ENCODE data around the gene PLSCR3.

Gene PLSCR3

GRCh38 chr17:7405350-7406234, 11.3 kb upstream of the PLSCR3 start:
- no peak for DNase-seq (ENCODE audit: low spot score)

GRCh38 chr17:7404737-7405349, 10.5 kb upstream of the PLSCR3 start:
- no peak for DNase-seq (ENCODE audit: low spot score)

GRCh38 chr17:7403977-7404736, 9.8 kb upstream of the PLSCR3 start, which contains the start of gene TMEM256:
Gene TMEM256, minus strand, starts transcription at chr17:7404097. Its CDS starts 13 bp downstream, at chr17:7404084.
- DNase-seq (ENCODE audit: low spot score) = peak; percentile 99

- DNase-seq (ENCODE audit: low spot score) = no peak
Observed at GRCh38 chr17:7403727-7403976, 9.3 kb upstream of the PLSCR3 start.

- DNase-seq (ENCODE audit: low spot score) = peak; percentile 7
Observed at GRCh38 chr17:7403043-7403726, 8.9 kb upstream of the PLSCR3 start.

GRCh38 chr17:7398612-7399011, 4.3 kb upstream of the PLSCR3 start:
- DNase-seq (ENCODE audit: low spot score) = no peak

- DNase-seq (ENCODE audit: low spot score) = no peak
Observed at GRCh38 chr17:7396147-7396546, 1.8 kb upstream of the PLSCR3 start.

GRCh38 chr17:7393613-7394451, 493 bp downstream of the PLSCR3 start:
- DNase-seq (ENCODE audit: low spot score) = no peak

GRCh38 chr17:7392696-7393612, 1.4 kb downstream of the PLSCR3 start:
- no peak for DNase-seq (ENCODE audit: low spot score)

- DNase-seq (ENCODE audit: low spot score) = no peak
Observed at GRCh38 chr17:7391307-7391706, 3.0 kb downstream of the PLSCR3 start.

- DNase-seq (ENCODE audit: low spot score) = no peak
Observed at GRCh38 chr17:7389924-7390910, 4.1 kb downstream of the PLSCR3 start.

GRCh38 chr17:7388856-7389255, 5.5 kb downstream of the PLSCR3 start:
- DNase-seq (ENCODE audit: low spot score) = no peak

- DNase-seq (ENCODE audit: low spot score) = no peak
Observed at GRCh38 chr17:7384489-7385081, 9.7 kb downstream of the PLSCR3 start.

- peak; percentile 25 for DNase-seq (ENCODE audit: low spot score)
Observed at GRCh38 chr17:7383742-7384488, 10.4 kb downstream of the PLSCR3 start.

GRCh38 chr17:7383371-7383741, 11.0 kb downstream of the PLSCR3 start:
- no peak for DNase-seq (ENCODE audit: low spot score)

- no peak for DNase-seq (ENCODE audit: low spot score)
Observed at GRCh38 chr17:7382901-7383300, 11.4 kb downstream of the PLSCR3 start.

- DNase-seq (ENCODE audit: low spot score) = no peak
Observed at GRCh38 chr17:7380855-7381683, 13.3 kb downstream of the PLSCR3 start, which contains the start of gene TNK1. Gene TNK1, plus strand, starts transcription at chr17:7381089. Its CDS starts 1,838 bp downstream, at chr17:7382927.

Measured in hematopoietic multipotent progenitor cell treated with erythropoietin and hydrocortisone succinate and interleukin-3 and kit ligand, for 15 days (in vitro differentiated cells).